ENCODE data around the gene FGF4.

The FGF4 gene

GRCh38 chr11:69721745-69722144, 53.4 kb downstream of the FGF4 start:
- Histone ChIP-seq H3K4me2 (ENCODE audit: low read depth, low read length, poor library complexity, severe bottlenecking) (no peak overlapping the region), H3K9me3 (ENCODE audit: insufficient read depth, low read depth, low read length) (no peaks in the 10 kb centered on the region), H4K20me1 (ENCODE audit: insufficient read depth, low read length, poor library complexity, severe bottlenecking) (no peaks in the 10 kb centered on the region), H3K9me2 (replicated peaks; ENCODE audit: low read depth, low read length) (no peaks in the 10 kb centered on the region), H3K27me3 (ENCODE audit: insufficient read depth, low read length, poor library complexity, severe bottlenecking) (no peaks in the 10 kb centered on the region), H3K36me3 (ENCODE audit: insufficient read depth, low read length) (no peaks in the 10 kb centered on the region), H3K9ac (ENCODE audit: low read depth, low read length, poor library complexity, severe bottlenecking) (no peak overlapping the region), H2AFZ (ENCODE audit: low read length) (no peak overlapping the region), H3K4me3 (ENCODE audit: low read length, poor library complexity, severe bottlenecking) (no peak overlapping the region), H3K79me2 (ENCODE audit: insufficient read depth, low read length) (no peaks in the 10 kb centered on the region), H3K4me1 (ENCODE audit: insufficient read depth, low read length, poor library complexity, severe bottlenecking) (peaks cover 11% of the 10 kb centered on the region), H3F3A (ENCODE audit: low read depth) (no peaks in the 10 kb centered on the region)
- TF ChIP-seq CTCF (conservative IDR thresholded peaks at IDR 0.05; ENCODE audit: low read length) (peak; percentile 47), EZH2phosphoT487 (IDR thresholded peaks at IDR 0.05; ENCODE audit: borderline replicate concordance) (no peak)

- Histone ChIP-seq H4K20me1 (ENCODE audit: insufficient read depth, low read length, poor library complexity, severe bottlenecking) (no peaks in the 10 kb centered on the region), H2AFZ (ENCODE audit: low read length) (no peak overlapping the region), H3K4me3 (ENCODE audit: low read length, poor library complexity, severe bottlenecking) (no peak overlapping the region), H3F3A (ENCODE audit: low read depth) (no peaks in the 10 kb centered on the region), H3K9me2 (replicated peaks; ENCODE audit: low read depth, low read length) (no peaks in the 10 kb centered on the region), H3K27me3 (ENCODE audit: insufficient read depth, low read length, poor library complexity, severe bottlenecking) (no peaks in the 10 kb centered on the region), H3K79me2 (ENCODE audit: insufficient read depth, low read length) (no peaks in the 10 kb centered on the region), H3K9ac (ENCODE audit: low read depth, low read length, poor library complexity, severe bottlenecking) (no peak overlapping the region), H3K4me1 (ENCODE audit: insufficient read depth, low read length, poor library complexity, severe bottlenecking) (peaks cover 11% of the 10 kb centered on the region), H3K36me3 (ENCODE audit: insufficient read depth, low read length) (no peaks in the 10 kb centered on the region), H3K9me3 (ENCODE audit: insufficient read depth, low read depth, low read length) (no peaks in the 10 kb centered on the region), H3K4me2 (ENCODE audit: low read depth, low read length, poor library complexity, severe bottlenecking) (no peak overlapping the region)
- TF ChIP-seq EZH2phosphoT487 (IDR thresholded peaks at IDR 0.05; ENCODE audit: borderline replicate concordance) (no peak), CTCF (conservative IDR thresholded peaks at IDR 0.05; ENCODE audit: low read length) (no peak)
These were observed 54.0 kb downstream of the FGF4 start for GRCh38 chr11:69721106-69721505.

Data from Loucy (cell line).